Measurements from ENCODE around the gene MRPL53.
A peak's percentile ranks its signal among the peaks of the same experiment; 100 is the strongest.

Gene MRPL53

GRCh38 chr2:74454654-74455511, 17.6 kb downstream of the MRPL53 start, which contains the start of gene INO80B (continued):
- no peak for TF ChIP-seq ZNF223 (tag by site-specific recombination; IDR thresholded peaks at IDR 0.05)
- TF ChIP-seq ZFHX2 (tag by site-specific recombination; conservative IDR thresholded peaks at IDR 0.05) = peak; percentile 43
- no peak for TF ChIP-seq ZNF174 (tag by site-specific recombination; IDR thresholded peaks at IDR 0.05)
- TF ChIP-seq ZNF426 (tag by site-specific recombination; IDR thresholded peaks at IDR 0.05) = no peak
- no peak for TF ChIP-seq ZNF529 (tag by site-specific recombination; IDR thresholded peaks at IDR 0.05; ENCODE audit: insufficient replicate concordance)
- no peak for TF ChIP-seq BCL11A (tag by site-specific recombination; IDR thresholded peaks at IDR 0.05; ENCODE audit: low read depth)
- TF ChIP-seq ZBTB6 (tag by site-specific recombination; IDR thresholded peaks at IDR 0.05) = peak; percentile 92
- peak; percentile 83 for TF ChIP-seq ZNF629 (tag by site-specific recombination; IDR thresholded peaks at IDR 0.05)
- peak; percentile 99 for TF ChIP-seq ZNF501 (tag by site-specific recombination; IDR thresholded peaks at IDR 0.05)
- TF ChIP-seq ZNF561 (tag by site-specific recombination; IDR thresholded peaks at IDR 0.05; ENCODE audit: borderline replicate concordance) = no peak
- peak; percentile 86 for TF ChIP-seq ZNF518A (tag by site-specific recombination; conservative IDR thresholded peaks at IDR 0.05; ENCODE audit: low read depth)
- TF ChIP-seq ZSCAN23 (tag by site-specific recombination; IDR thresholded peaks at IDR 0.05) = 0 out of 2 replicates have a peak, but pooled peaks have one; percentile 23
- peak; percentile 91 for TF ChIP-seq ZNF76 (tag by site-specific recombination; IDR thresholded peaks at IDR 0.05; ENCODE audit: borderline replicate concordance, low read depth)
- 0 out of 2 replicates have a peak, but pooled peaks have one; percentile 14 for TF ChIP-seq FEZF1 (tag by site-specific recombination; IDR thresholded peaks at IDR 0.05)
- no peak for TF ChIP-seq ZNF132 (tag by site-specific recombination; IDR thresholded peaks at IDR 0.05; ENCODE audit: borderline replicate concordance)
- TF ChIP-seq ZNF560 (tag by site-specific recombination; IDR thresholded peaks at IDR 0.05; ENCODE audit: borderline replicate concordance) = no peak
- TF ChIP-seq KLF16 (tag by site-specific recombination; IDR thresholded peaks at IDR 0.05) = peak; percentile 100
- no peak for TF ChIP-seq HOXD13 (CRISPR knock-in tag; IDR thresholded peaks at IDR 0.05; ENCODE audit: borderline replicate concordance)
- no peak for TF ChIP-seq ZNF473 (tag by site-specific recombination; IDR thresholded peaks at IDR 0.05)
- TF ChIP-seq ZNF626 (tag by site-specific recombination; IDR thresholded peaks at IDR 0.05) = no peak
- TF ChIP-seq ZNF221 (tag by site-specific recombination; IDR thresholded peaks at IDR 0.05; ENCODE audit: borderline replicate concordance) = 0 out of 2 replicates have a peak, but pooled peaks have one; percentile 8
- peak; percentile 76 for TF ChIP-seq INSM2 (tag by site-specific recombination; IDR thresholded peaks at IDR 0.05)
- TF ChIP-seq CTCF (tag by site-specific recombination; IDR thresholded peaks at IDR 0.05) = 0 out of 2 replicates have a peak, but pooled peaks have one; percentile 52
- TF ChIP-seq ZNF341 (tag by site-specific recombination; IDR thresholded peaks at IDR 0.05; ENCODE audit: low read depth) = peak; percentile 71
- no peak for TF ChIP-seq ZNF548 (tag by site-specific recombination; IDR thresholded peaks at IDR 0.05)
- peak; percentile 77 for TF ChIP-seq ZFP69B (tag by site-specific recombination; IDR thresholded peaks at IDR 0.05)
- no peak for TF ChIP-seq OSR2 (tag by site-specific recombination; IDR thresholded peaks at IDR 0.05)
- no peak for TF ChIP-seq ZNF146 (tag by site-specific recombination; IDR thresholded peaks at IDR 0.05)
- no peak for TF ChIP-seq MYNN (tag by site-specific recombination; IDR thresholded peaks at IDR 0.05; ENCODE audit: borderline replicate concordance)
- no peak for TF ChIP-seq ZFP3 (tag by site-specific recombination; IDR thresholded peaks at IDR 0.05; ENCODE audit: low read depth)
- peak; percentile 90 for TF ChIP-seq SP2 (tag by site-specific recombination; IDR thresholded peaks at IDR 0.05)

Data from HEK293 (cell line).